NOMO-1 treated with dmso at 0.1 percent for 144 hours (cell line): ENCODE measurements around the gene PAFAH1B2.
"Not testable (repeated sequence)": the region's sequence is repeated elsewhere in the genome, so short reads cannot be mapped to it uniquely, and the experiment has no call there.

Experiments used
- DNase-seq: peaks from one replicate; lab custom pipeline; 2025; ENCODE audit not compliant: unreplicated experiment; lab: John Stamatoyannopoulos, UW

PAFAH1B2 gene

GRCh38 chr11:117172724-117173421, 28.8 kb downstream of the PAFAH1B2 start:
- no peak for DNase-seq

DNA sequence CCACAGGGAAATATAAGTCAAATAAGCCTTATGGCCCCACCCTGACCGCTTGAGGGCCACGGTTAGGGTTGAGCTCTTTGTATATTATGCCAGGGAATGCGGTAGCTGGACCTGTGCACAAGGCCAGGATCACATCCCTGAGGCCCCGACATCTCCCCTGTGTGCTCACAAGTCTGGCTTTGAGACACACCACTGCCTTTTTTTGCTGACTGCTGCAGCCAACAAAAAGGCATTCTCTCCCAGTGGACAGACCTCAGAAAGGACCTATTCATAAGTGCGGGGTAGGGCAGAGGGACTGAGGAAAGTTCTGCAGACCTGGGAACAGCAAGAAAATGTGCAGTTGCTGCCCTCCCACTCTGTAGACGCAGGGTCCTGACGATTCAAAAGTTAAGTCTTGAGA, 31.0 kb downstream of the PAFAH1B2 start:
- no peak for DNase-seq

- DNase-seq: no peak
These were observed 31.7 kb downstream of the PAFAH1B2 start for GRCh38 chr11:117175781-117176180.

- DNase-seq: no peak
These were observed 32.1 kb downstream of the PAFAH1B2 start for GRCh38 chr11:117176186-117176585.

- no peak for DNase-seq
These were observed 33.6 kb downstream of the PAFAH1B2 start for GRCh38 chr11:117177534-117178209.

GRCh38 chr11:117178210-117179034, 34.3 kb downstream of the PAFAH1B2 start, which contains the start of gene SIDT2:
TSS of gene SIDT2 (plus strand) at chr11:117178743. CDS start at chr11:117179264, 521 bp downstream.
- DNase-seq: peak; percentile 80

- no peak for DNase-seq
These were observed 35.2 kb downstream of the PAFAH1B2 start for GRCh38 chr11:117179048-117179999.

DNA sequence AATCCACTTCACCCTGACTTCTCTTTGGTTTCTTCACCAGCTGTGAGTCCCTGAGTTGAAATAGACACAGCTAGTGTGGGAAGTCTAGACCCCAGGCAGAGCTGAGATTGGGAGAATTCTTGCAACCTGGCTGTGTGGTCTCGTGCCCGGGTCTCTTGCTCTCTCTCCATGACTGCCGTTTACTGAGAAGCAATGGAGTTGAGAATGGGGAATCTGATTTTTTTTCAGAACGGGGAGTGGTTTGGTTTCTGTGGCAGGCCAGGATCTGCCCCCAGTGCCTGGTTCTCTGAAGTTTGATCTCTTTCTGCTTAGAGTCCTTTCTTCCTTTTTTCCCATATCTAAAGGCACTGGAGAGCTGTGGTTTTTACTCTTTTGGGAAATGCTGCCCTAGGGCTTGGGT, 35.9 kb downstream of the PAFAH1B2 start:
- no peak for DNase-seq

DNA sequence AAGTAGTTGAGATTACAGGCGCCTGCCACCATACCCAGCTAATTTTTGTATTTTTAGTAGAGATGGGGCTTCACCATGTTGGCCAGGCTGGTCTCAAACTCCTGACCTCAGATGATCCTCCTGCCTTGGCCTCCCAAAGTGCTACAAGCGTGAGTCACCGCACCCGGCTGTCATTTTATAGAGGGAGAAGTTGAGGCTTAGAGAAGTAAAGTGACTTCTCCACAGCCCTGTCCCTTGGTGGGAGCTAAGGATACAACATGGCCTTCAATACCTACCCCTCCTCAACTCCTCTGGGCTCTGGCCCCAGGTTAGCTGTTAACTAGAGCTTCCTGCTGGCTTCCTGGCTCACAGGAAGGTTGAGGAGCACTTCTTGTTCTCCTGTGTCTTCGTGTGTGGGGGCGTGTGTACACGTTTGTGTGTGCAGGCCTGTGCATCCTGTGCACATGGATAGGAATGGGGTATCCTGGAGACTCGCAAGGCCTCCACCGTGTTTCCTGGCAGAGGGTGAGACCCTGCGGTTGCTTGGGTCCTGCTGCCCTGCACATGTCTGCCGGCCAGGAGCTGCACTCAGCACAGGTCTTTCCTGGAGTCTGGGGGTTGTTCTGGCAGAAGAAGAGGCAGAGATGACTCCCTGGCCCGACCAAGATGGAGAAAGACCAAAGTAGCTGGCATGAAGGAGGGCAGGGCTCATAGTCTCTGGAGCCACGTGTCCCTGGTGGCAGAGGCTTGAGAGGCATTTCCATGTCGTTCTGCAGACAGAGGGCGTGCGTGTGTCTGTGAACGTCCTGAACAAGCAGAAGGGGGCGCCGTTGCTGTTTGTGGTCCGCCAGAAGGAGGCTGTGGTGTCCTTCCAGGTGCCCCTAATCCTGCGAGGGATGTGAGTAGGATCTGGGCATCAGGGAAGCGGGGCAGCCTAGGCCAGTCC, 36.8 kb downstream of the PAFAH1B2 start:
- peak; percentile 53 for DNase-seq

DNA sequence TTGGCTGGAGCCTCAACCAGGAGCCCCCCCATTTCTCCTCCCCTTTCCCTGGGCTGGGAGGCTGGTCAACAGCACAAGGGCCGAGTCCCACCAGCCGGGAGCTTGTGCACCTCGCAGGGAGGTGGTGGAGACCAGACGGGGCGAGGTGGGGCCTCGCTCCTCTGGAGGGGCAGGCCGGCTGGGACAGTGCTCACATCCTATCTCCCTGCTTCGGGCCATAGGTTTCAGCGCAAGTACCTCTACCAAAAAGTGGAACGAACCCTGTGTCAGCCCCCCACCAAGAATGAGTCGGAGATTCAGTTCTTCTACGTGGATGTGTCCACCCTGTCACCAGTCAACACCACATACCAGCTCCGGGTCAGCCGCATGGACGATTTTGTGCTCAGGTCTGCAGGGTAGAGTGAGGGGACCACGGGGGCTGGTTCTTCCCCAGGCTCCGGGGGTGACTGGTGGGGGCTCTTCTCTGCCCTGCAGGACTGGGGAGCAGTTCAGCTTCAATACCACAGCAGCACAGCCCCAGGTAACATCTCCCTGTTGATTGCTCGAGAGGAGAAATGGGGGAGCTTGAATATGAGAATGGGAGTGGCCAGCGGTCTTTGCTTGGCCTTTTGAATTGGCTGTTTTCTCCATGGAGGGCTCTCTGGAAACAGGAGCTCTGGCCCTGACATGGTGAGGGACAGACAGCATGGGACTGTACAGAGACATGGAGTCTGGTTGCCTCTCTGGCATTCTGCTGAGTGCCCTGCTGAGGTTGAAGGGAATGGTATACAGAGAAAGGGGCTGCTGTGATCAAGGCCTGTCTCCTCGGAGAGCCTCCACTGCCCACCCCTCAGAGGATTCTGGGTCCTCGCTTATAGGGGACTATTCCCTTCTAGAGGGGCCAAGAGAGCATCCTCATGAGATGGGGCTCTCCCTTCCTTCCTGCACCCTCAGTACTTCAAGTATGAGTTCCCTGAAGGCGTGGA, 37.8 kb downstream of the PAFAH1B2 start:
- no peak for DNase-seq

GRCh38 chr11:117182551-117182935, 38.5 kb downstream of the PAFAH1B2 start:
- no peak for DNase-seq

GRCh38 chr11:117183178-117183577, 39.1 kb downstream of the PAFAH1B2 start:
- DNase-seq: not testable (repeated sequence)

DNA sequence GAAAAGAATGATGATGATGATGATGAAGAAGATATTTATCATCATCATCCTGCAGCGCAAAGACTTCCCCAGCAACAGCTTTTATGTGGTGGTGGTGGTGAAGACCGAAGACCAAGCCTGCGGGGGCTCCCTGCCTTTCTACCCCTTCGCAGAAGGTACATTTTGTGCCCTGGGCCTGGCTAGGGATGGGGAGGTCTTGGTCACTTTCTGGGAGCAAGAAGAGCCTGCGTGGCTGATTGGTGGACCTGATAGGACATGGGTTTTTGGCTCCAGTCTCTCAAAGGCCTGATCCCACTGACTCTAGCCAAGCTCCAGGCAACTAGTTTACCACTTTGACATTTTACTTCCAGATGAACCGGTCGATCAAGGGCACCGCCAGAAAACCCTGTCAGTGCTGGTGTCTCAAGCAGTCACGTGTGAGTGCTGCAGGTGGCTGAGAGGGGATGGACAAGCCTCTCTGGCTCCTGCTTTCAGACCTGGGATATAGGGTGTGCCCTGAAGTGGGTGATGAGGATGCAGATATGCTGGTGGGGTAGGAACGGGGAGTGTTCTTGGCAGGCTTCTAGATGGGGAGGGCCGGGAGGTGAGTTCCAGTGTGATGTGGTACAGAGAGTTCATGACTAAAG, 39.8 kb downstream of the PAFAH1B2 start:
- DNase-seq: no peak

GRCh38 chr11:117185736-117186430, 41.8 kb downstream of the PAFAH1B2 start:
- DNase-seq: peak; percentile 67

- DNase-seq: no peak
These were observed 42.3 kb downstream of the PAFAH1B2 start for GRCh38 chr11:117186431-117186761.

DNA sequence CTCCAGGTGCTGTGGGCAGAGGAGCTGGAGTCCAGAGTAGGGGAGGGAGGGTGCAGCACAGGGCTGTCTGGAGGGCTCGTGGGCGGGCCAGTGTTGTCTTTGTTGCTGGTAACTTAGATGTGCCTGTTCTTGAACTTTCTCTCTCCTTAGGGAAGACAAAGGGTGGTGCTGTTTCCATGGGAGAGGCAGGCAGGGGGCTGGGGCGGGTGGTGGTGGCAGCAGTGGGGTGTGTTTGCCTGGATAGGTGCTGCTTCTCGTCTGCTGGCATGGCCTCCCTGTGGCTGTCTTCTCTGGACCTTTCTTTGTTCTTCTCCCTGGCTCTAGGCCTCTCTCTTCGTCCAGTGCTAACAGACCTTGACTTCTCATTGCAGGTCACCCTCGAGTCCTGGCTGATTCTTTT, 42.9 kb downstream of the PAFAH1B2 start:
- DNase-seq: no peak

GRCh38 chr11:117187428-117187798, 43.3 kb downstream of the PAFAH1B2 start:
- DNase-seq: no peak
